T-helper 1 cell treated with Interleukin-12 subunit alpha and Interleukin-12 subunit beta and Interleukin-4 antibody, amounts not matched to agents 30 ng/mL and 1 ng/mL, for 36 hours (primary cell): ENCODE data around the gene DHX57. TPM values are rescaled to one million over a fixed set of nuclear protein-coding genes. Genes with fewer than 3 reads are reported as not detected.
"Not testable (repeated sequence)": the region's sequence is repeated elsewhere in the genome, so short reads cannot be mapped to it uniquely, and the experiment has no call there.

Experiments used
- intact Hi-C: fragments of 100-400 bp; cut with micrococcal nuclease; formaldehyde crosslinking; loops from one replicate; pipeline ENCODE4 v1.15.1; 2024
- total RNA-seq: library from RNA; stranded (reverse); gene quantifications from 2 replicates; pipeline ENCODE4 v1.2.3, GENCODE V29; 2022

Gene DHX57
- total RNA-seq, 1 donor from 2014 or later = 17.7 TPM

DNA sequence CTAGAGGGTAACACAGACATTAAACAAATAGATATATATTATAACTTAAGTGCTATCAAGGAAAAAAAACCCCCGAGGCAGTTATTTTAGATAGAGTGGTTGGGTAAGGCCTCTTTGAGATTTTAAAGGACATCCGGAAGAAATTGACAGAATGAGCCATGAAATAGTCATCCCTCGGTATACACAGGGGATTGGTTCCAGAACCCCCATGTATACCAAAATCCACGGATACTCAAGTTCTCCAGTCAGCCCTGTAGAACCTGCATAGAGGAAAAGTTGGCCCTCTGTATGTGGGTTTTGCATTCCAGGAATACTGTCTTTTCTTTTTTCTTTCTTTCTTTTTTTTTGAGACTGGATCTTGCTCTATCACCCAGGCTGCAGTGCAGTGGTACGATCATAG is 2.0 kb downstream of the DHX57 start:
- intact Hi-C loops = no loop called here

DNA sequence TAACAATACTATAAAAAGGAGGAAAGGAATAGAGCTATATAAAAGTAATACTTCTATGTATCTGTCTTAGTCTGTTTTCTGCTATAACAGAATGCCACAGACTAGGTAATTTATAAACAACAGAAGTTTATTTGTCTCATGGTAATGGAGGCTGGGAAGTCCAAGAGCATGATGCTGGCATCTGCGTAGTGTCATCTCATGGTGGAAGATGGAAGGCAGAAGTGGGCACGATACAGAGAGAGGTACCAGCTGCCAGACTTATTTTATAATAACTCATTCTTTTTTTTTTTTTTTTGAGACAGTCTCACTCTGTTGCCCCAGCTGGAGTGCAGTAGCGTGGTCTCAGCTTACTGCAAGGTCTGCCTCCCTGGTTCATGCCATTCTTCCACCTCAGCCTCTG is 4.3 kb downstream of the DHX57 start:
- intact Hi-C loops = no loop called here

DNA sequence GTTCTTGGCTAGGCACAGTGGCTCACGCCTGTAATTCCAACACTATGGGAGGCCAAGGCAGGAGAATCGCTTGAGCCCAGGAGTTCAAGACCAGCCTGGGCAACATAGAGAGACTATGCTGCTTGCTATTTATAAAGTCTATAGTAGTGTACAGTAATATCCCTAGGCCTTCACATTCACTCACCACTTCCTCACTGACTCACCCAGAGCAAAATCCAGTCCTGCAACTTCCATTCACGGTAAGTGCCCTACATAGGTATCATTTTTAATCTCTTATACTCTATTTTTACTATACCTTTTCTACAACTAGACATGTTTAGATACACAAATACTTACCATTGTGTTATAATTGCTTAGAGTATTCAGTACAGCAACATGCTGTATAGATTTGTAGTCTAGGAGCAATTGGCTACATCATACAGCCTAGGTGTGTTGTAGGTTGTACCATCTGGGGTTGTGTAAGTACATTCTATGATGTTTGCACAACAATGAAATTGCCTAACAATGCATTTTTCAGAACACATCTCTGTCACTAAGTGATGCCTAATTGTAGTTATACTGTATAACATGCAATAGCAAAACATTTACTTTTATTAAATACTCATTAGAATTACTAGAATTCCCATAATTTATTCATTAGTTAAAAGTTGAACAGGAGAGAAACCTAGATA is 8.8 kb downstream of the DHX57 start:
- intact Hi-C loops = no loop called here

DNA sequence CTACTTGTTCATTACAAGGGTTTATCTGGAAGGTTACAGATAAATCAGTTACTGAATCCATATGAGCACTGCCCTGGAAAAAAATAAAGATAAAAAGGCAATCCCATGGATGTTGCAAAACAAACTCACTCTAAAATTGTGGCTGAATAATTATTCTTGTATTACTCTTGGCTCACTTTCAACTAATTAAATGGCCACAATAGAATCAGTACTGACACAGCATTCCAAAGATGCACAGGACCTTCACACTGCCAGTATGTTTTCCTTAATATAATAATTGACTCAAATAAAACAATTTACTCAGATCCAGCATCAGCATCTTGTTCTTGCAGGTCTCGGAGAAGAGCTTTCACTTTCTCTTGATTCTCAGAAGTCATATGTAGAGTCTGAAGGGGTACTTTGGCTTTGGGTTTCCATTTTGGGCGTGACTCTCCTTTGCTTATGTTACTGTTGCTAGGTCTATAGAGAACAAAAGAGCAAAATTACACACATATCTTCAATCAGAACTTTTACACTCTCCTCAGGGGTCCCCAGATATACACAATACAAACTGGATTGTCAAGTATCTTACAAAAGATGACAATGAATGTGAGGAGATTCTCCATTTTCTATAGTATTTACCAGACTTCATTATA is 12.6 kb downstream of the DHX57 start:
- intact Hi-C loops = no loop called here

DNA sequence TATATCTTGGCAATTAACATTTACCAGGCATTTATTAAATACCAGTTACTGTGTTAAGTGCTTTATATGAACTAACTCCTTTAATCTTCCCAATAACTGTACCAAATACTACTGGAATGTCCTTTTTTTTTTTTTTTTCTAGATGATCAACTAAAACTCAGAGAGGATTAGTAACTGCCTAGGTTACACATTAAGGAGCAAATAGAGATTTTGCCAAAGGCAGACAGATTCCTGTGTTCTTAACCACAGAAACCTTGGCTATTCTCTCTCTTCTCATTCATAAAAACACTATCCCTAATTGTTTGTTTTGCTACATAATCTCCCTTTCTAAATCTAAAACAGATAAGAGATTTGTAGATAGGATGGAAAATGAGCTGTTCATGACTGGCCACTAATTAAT is 13.3 kb downstream of the DHX57 start:
- intact Hi-C loops = no loop called here

DNA sequence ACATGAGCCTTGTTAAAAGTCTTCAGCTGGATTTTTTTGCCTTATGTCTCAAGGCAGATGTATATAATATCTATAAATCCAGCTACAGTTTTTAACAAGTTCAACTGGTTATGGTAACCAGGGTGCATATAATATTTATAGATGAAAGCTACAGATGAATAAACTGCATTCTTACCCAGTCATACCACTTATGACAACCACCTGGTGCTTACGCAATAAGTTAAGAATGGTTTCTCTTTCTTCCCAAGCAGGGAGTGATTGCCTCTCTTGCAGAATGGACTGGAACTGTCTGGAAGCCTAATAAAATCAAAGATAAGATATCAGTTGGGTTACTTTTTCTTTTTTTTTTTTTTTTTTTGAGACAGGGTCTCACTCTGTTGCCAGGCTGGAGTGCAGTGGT is 19.6 kb downstream of the DHX57 start:
- intact Hi-C loops = no loop called here

DNA sequence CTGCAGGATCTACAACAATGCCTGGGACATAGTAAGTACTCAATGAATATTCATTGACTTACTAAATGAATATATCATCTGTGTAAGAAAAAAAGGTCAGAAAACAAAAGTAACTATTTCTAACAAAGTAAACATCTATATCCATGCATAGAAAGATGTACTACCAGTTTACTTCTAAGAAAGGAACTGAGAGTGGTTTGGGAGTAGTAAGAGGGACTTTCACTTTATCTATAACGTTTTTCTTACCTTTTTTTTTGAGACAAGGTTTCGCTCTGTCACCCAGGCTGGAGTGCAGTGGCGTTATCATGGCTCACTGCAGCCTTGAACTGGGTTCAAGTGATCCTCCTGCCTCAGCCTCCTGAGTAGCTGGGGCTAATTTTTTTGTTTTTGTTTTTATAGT is 25.7 kb downstream of the DHX57 start:
- intact Hi-C loops = no loop called here

DNA sequence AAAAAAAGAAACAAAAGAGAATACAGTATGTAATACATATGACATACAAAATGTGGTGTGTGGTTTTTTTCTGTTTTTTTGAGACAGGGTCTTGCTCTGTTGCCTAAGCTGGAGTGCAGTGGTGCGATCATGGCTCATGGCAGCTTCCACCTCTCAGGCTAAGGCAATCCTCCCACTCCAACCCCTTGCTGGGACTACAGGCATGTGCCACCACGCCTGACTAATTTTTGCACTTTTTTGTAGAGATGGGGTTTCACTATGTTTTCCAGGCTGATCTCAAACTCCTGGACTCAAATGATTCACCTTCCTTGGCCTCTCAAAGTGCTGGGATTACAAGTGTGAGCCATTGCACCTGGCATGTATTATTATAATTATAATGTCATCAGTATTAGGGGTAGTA is 38.9 kb downstream of the DHX57 start:
- intact Hi-C loops = no loop called here

DNA sequence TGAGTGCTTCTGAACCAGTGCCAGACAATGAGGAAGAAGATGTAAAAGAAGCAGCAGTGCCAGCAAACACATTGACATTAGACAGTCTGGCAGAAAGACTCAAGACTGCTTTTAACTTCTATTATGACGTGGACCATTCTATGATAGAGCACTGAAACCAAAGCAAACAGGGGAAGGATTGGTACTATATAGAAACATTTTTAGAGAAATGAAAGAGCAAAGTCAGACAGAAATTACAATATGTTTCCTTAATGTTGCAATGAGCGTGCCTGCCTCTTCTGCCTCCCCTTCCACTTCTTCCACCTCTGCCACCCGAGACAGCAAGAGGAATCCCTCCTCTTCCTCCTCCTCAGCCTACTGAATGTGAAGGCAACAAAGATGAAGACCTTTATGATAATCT is 39.7 kb downstream of the DHX57 start:
- intact Hi-C loops = loop anchor here (1.0 to 2.0 kb wide), 3 partner anchors 255 to 521 kb away; no protein-coding TSS in a partner anchor

DNA sequence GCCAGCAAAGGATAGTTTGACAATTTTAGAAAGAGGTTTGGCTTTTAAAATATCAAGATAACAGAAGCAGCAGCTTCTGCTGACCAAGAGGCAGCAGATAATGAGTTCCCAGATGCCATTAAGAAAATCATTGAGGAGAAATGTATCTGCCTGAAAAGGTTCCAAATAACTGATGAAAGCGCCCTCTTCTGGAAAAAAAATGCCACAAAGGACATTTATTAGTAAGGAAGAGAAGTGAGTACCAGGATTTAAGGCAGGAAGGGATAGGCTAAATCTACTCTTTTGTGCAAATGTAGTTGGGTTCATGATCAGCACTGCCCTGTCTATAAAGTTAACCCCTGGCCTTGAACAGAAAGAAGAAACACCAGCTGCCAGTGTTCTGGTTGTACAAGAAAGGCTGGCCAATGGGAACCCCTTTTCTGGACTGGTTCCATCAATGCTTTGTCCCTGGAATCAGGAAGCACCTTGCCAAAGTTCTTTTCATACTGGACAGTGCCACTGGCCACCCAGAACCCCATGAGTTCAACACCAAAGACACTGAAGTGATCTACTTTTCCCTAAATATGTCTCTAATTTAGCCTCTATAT is 40.6 kb downstream of the DHX57 start:
- intact Hi-C loops = loop anchor here (1.0 to 2.0 kb wide), 3 partner anchors 254 to 520 kb away; no protein-coding TSS in a partner anchor

DNA sequence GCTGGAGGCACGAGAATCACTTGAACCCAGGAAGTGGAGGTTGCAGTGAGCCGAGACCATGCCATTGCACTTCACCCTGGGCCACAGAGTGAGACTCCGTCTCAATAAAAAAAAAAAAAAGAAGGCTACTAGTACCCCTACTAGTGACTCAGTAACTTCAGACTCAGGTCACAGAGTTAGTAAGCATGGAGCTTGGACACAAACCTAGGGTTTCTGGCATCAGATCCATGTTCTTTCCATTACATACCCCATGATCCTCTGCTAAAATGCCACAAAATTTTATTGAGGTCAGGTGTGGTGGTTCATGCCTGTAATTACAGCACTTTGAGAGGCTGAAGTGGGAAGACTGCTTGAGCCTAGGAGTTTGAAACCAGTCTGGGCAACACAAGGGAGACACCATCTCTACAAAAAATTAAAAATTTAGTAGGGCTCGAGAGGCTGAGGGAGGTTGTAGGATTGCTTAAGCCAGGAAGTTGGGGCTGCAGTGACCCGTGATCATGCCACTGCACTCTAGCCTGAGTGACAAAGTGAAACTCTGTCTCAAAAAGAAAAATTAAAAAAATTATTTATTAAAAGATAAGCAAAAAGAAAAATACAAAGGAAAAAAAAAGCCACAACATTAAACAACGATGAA is 45.1 kb downstream of the DHX57 start:
- intact Hi-C loops = no loop called here

DNA sequence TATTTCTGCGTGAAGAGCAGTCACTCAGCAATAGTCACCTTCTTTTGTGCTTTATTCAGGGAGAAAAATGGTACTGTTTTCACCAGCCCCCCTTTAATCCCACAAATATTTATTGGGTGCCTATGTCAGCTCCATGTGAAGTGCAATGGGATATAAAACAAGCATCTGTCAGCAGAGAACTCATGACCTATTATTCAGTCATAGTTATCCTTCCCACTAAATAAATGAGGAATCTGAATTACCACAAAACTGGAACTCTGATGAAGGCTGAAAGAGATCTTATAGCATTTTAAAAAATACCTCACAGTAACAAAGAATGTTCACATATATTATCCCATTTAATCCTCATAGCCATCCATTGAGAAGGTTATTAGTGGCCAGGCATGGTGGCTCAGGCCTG is 45.8 kb downstream of the DHX57 start:
- intact Hi-C loops = no loop called here

DNA sequence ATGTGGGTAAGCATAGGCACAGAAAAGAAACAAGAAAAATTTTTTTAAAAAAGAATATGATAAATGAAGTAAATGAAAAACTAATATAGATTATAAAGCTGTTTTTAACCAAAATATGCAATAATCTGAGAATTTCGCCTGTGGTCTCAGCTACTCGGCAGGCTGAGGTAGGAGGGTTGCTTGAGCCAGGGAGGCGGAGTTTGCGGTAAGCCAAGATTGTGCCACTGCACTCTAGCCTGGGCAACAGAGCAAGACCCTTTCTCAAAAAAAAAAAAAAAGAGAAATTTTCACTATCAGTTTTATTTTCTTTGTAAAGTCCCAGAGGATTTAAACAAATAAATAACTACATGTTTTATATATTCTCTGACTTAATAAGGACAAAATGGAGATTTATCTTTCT is 47.3 kb downstream of the DHX57 start:
- intact Hi-C loops = no loop called here

DNA sequence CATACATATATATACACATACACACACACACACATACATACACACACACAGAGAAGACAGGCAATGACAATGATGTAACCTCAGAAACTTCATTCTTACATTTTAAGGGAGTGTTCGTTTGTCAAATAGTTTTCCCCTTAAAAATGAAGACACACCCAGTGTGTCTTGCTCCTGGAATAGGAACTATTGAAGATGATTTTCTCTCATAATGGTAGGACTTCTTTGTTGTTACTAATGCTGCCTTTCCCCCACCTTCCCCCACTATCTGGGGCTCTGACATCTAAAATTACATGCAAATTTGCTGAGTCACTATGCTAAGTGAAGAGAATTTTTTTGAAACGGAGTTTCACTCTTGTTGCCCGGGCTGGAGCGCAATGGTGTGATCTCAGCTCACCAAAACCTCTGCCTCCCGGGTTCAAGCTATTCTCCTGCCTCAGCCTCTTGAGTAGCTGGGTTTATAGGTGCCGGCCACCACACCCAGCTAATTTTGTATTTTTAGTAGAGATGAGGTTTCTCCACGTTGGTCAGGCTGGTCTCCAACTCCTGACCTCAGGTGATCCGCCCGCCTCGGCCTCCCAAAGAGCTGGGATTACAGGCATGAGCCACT is 48.1 kb downstream of the DHX57 start:
- intact Hi-C loops = not testable (repeated sequence)

DNA sequence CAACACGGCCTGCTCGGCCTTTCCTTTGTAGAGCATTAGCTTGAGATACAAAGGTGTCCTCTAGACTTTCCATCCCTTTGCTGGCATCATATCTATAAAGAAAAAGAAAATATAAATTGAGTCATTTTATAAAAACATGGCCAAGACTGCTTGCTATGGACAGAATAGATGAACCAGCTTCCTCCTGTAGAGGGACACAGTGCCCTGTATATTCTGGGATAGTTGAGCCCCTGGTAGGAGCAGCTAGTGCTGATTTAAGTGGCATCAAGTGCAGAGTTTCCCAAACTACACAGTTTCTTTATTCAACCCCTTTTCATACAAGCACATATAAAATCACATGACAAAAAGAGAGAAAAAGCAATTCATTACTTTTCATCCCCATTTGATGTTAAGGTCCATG is 49.8 kb downstream of the DHX57 start:
- intact Hi-C loops = no loop called here

DNA sequence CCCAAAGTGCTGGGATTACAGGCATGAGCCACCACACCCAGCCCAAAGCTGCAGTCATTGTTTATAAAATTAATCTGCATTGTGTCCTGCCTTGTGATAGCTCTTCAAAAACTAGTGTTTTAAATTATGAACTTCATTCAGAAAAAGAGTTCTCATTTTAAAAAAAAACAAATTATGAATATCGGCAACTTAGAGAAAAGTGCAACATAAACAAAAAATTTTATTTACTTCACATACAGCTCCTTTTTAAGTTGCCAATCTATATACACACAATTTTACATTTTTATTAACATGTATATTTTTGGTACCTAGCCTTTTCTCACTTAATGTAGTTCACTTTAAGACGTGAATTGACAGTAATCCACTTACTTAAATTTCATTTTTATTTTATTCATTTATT is 50.8 kb downstream of the DHX57 start:
- intact Hi-C loops = no loop called here

DNA sequence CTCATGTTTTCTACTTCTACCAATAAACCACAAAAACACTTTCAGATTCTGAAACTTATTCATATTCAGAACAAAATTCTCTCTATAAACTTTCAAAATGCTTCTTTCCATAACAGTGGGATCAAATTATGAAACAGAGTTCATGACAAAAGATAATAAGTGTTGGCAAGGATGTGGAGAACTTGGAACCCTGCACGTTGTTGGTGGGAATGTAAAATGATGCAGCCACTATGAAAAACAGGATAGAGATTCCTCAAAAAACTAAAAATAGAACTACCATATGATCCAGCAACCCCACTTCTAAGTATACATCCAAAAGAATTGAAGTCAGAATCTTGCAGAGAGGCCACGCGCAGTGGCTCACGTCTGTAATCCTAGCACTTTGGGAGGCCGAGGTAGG is 52.3 kb downstream of the DHX57 start:
- intact Hi-C loops = no loop called here

DNA sequence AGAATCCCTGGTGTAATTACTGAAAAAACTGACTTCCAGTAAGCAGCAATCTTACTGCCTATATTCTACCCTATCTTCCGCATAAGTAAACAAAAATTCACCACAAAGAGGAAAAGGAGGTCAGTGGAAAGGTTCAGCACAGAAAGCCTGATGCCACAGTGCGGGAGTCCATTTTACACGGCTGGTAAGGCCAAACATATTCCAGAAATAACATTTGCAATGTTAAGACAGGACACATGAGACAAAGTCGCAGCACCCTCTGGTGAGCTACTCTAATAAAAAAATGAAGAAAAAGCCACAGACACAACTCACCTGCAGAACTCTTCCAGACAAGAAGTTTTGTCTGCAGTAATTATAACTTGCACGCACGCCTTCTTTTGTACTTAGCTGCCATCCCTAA is 57.2 kb downstream of the DHX57 start:
- intact Hi-C loops = no loop called here

DNA sequence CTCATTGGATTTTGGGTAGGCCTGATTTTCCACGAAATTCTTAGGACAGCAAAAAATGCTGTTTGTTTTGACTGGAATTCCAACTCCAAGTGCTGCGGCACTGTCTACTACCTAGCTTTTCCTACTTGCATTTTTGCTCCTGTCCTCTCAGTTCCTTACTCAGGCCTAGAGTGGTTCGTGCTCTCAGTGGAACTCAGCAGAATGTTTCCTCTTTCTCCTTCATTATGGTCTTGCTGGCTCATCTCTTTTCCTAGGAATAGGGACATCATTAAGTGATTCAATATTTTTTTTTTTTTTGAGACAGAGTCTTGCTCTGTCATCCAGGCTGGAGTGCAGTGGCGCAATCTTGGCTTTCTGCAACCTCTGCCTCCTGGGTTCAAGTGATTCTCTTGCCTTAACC is 59.8 kb downstream of the DHX57 start:
- intact Hi-C loops = no loop called here

DNA sequence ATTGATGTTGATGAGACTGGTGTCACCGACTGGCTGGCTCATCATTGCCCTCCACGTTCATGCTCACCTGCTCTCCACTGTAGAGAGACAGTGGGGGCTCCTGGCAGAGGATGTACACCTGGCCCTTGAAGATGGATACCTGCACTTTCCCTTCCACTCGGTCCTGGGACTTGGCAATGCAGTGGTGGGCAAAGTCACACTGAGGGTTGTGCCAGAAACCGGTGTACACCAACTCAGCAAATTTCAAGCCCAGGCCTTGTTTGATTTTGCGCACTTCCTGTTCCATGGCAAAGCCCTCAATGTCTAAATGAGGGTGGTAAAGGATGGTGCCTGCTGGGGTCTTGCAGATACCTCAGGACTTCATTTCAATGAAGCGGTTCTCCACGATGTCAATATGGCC is 65.2 kb downstream of the DHX57 start:
- intact Hi-C loops = no loop called here

DNA sequence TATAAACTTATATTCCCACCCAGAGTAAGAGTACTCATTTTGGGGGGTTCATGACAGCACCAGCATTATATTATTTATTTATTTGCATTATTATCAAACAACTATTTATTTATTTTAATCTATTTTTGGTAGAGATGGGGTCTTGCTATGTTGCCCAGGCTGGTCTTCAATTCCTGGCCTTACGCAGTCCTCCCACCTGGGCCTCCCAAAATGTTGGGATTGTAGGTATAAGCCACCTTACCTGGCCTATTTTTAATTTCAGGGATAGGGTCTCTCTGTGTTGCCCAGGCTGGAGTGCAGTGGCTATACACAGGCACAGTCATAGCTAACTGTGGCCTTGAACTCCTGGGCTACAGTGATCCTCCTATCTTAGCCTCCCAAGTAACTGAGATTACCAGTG is 67.1 kb downstream of the DHX57 start:
- intact Hi-C loops = no loop called here

DNA sequence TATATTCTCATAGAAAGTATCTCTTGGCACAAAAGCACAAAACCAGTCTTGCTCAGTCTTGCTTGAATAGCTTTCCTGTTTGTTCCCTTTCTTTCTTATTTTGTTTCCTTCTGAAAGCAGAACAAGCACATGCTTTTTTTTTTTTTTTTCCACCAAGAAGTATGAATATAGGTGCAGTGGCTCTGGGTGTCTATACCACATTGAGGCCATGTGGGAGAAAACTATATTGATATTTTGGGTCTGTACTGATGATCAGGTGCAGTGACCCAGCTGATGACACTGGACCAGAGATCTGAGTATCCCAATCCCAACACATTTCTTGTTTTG is 69.0 kb downstream of the DHX57 start:
- intact Hi-C loops = no loop called here
